CD4-positive, alpha-beta T cell (primary cell): ENCODE data around the gene PDE4B. TPM values are rescaled to one million over a fixed set of nuclear protein-coding genes. Genes with fewer than 3 reads are reported as not detected.

Experiments used
- ATAC-seq: fragments of 200-7000 bp; cut with Tn5 transposase; one replicate; pipeline ENCODE4 v1.10.0; 2022; ENCODE audit warnings: mild to moderate bottlenecking; ENCODE audit not compliant: poor library complexity
- CTCF ChIA-PET: fragments of 350-600 bp; sonication (Branson Sonifier 250); formaldehyde crosslinking; loops from one replicate; lab custom pipeline; 2021; ENCODE audit warnings: antibody characterized with exemption, inconsistent platforms; lab: Charles Lee
- POLR2A ChIA-PET: fragments of 350-600 bp; sonication (Branson Sonifier 250); formaldehyde crosslinking; loops from one replicate; lab custom pipeline; 2021; ENCODE audit warnings: antibody characterized with exemption, inconsistent platforms; lab: Charles Lee
- DNase-seq, 14 experiments: peaks; one replicate each; pipeline ENCODE4 v3.0.0-alpha.2; 2013 to 2020; ENCODE audit warnings: mixed read lengths in 2 of 14
- H3K27ac ChIP-seq, 2 donors: one replicate each; pipeline versions ENCODE4 v1.5.1 to v1.7.0; 2013; ENCODE audit warnings: low read length in 2 of 2, low read depth in 1 of 2, mild to moderate bottlenecking in 1 of 2
- H3K27me3 ChIP-seq, 2 experiments: 1 replicate in 1 of 2; 2 replicates in 1 of 2; pipeline versions ENCODE4 v1.6.1 to v1.7.0; 2013; ENCODE audit warnings: low read length in 2 of 2, control low read depth in 1 of 2, mild to moderate bottlenecking in 1 of 2, moderate library complexity in 1 of 2; ENCODE audit not compliant: insufficient read depth in 2 of 2, control insufficient read depth in 1 of 2
- H3K36me3 ChIP-seq: one replicate; pipeline ENCODE4 v1.6.1; 2013; ENCODE audit warnings: low read length, control low read depth; ENCODE audit not compliant: insufficient read depth
- H3K4me1 ChIP-seq: one replicate; pipeline ENCODE4 v1.6.1; 2013; ENCODE audit warnings: low read length, control low read depth; ENCODE audit not compliant: insufficient read depth
- H3K4me3 ChIP-seq: one replicate; pipeline ENCODE4 v1.5.1; 2013; ENCODE audit warnings: mild to moderate bottlenecking, low read length, moderate library complexity
- H3K9me3 ChIP-seq, 2 experiments: 1 replicate in 1 of 2; 2 replicates in 1 of 2; pipeline versions ENCODE4 v1.6.1 to v1.7.0; 2013; ENCODE audit warnings: low read length in 2 of 2, mild to moderate bottlenecking in 2 of 2, control low read depth in 1 of 2, moderate library complexity in 1 of 2; ENCODE audit not compliant: control insufficient read depth in 1 of 2, insufficient read depth in 1 of 2
- H3K27ac Mint-ChIP-seq: one replicate; pipeline ENCODE4 v1.8.0; 2020; ENCODE audit warnings: mixed read lengths
- H3K27me3 Mint-ChIP-seq: one replicate; pipeline ENCODE4 v1.8.0; 2021; ENCODE audit warnings: mixed read lengths
- H3K36me3 Mint-ChIP-seq: one replicate; pipeline ENCODE4 v1.8.0; 2021; ENCODE audit warnings: low read depth, mixed read lengths
- H3K4me1 Mint-ChIP-seq: one replicate; pipeline ENCODE4 v1.8.0; 2021; ENCODE audit warnings: low read depth, mixed read lengths
- H3K4me3 Mint-ChIP-seq: one replicate; pipeline ENCODE4 v1.8.0; 2020; ENCODE audit warnings: mild to moderate bottlenecking, mixed read lengths
- H3K9me3 Mint-ChIP-seq: one replicate; pipeline ENCODE4 v1.8.0; 2020; ENCODE audit warnings: mixed read lengths
- intact Hi-C, 2 experiments: fragments of 100-400 bp; cut with DNase I in 1 of 2; cut with micrococcal nuclease in 1 of 2; formaldehyde crosslinking; loops; one replicate each; pipeline versions ENCODE4 v1.15.1 to v1.9.0; 2023 to 2025; cut with DNase I, micrococcal nuclease
- total RNA-seq, 174 experiments: library from RNA in 2 of 174; stranded (reverse) in 2 of 174; gene quantifications; one replicate each; pipeline ENCODE4 v1.2.3 and lab custom pipeline; 2021 to 2026
- TF ChIP-seq, protein P1 (sequence below): fragments of 200-600 bp; IDR thresholded peaks from one replicate; pipeline ENCODE4 v1.8.0; 2022; ENCODE audit warnings: antibody characterized with exemption, mild to moderate bottlenecking

Gene PDE4B
- total RNA-seq, 2 experiments from 2014 or later, result 155 to 159 TPM

GRCh38 chr1:66341446-66342089, 548.9 kb downstream of the PDE4B start:
- ChIA-PET POLR2A (interaction anchor here (1.0 to 2.1 kb wide), 6 partner anchors 9 to 67 kb away, joined by 3 to 9 read pairs (median 4); no protein-coding TSS in a partner anchor), CTCF (interaction anchor here (1.5 kb wide), 2 partner anchors 12 to 59 kb away, joined by 6 to 8 read pairs; no protein-coding TSS in a partner anchor)
- H3K4me3 Mint-ChIP-seq, result peak overlapping the region; percentile 9
- TF ChIP-seq, protein P1, sequence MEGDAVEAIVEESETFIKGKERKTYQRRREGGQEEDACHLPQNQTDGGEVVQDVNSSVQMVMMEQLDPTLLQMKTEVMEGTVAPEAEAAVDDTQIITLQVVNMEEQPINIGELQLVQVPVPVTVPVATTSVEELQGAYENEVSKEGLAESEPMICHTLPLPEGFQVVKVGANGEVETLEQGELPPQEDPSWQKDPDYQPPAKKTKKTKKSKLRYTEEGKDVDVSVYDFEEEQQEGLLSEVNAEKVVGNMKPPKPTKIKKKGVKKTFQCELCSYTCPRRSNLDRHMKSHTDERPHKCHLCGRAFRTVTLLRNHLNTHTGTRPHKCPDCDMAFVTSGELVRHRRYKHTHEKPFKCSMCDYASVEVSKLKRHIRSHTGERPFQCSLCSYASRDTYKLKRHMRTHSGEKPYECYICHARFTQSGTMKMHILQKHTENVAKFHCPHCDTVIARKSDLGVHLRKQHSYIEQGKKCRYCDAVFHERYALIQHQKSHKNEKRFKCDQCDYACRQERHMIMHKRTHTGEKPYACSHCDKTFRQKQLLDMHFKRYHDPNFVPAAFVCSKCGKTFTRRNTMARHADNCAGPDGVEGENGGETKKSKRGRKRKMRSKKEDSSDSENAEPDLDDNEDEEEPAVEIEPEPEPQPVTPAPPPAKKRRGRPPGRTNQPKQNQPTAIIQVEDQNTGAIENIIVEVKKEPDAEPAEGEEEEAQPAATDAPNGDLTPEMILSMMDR, result no peak
- peaks cover 49% of the 10 kb centered on the region for H3K4me1 ChIP-seq
- DNase-seq (no peak), ATAC-seq (no peak)
- no peaks in the 10 kb centered on the region for H3K27me3 ChIP-seq
- H3K9me3 Mint-ChIP-seq, result no peaks in the 10 kb centered on the region
- intact Hi-C loops, result loop anchor here in 1 of 2 experiments (10.0 kb wide), 1 partner anchor 1343 kb away; the partner anchor contains the start of gene GADD45A
- H3K4me1 Mint-ChIP-seq, result peaks cover 85% of the 10 kb centered on the region
- H3K36me3 Mint-ChIP-seq, result peaks cover 43% of the 10 kb centered on the region
- H3K36me3 ChIP-seq, result peaks cover 14% of the 10 kb centered on the region
- H3K27ac Mint-ChIP-seq, result peak overlapping the region; percentile 7
- H3K4me3 ChIP-seq, result no peak overlapping the region
- no peak overlapping the region for H3K27ac ChIP-seq
- H3K9me3 ChIP-seq, result no peaks in the 10 kb centered on the region
- no peaks in the 10 kb centered on the region for H3K27me3 Mint-ChIP-seq

DNA sequence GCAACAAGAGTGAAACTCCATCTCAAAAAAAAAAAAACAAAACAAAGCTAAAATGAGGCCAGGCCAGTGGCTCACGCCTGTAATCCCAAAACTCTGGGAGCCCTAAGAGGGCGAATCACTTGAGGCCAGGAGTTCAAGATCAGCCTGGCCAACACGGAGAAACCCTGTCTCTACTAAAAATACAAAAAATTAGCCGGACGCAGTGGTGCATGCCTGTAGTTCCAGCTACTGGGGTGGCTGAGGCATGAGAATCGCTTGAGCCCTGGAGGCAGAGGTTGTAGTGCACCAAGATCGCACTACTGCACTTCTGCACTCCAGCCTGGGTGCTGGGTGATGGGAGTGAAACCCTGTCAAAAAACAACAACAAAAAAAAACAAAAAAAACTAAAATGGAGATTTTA, 550.0 kb downstream of the PDE4B start:
- H3K9me3 ChIP-seq, result no peaks in the 10 kb centered on the region
- DNase-seq, result peak in 1 of 14 experiments; percentile 48
- H3K4me3 ChIP-seq, result no peak overlapping the region
- H3K27me3 ChIP-seq, result no peaks in the 10 kb centered on the region
- Mint-ChIP-seq H3K4me1 (peaks cover 85% of the 10 kb centered on the region), H3K36me3 (peaks cover 39% of the 10 kb centered on the region), H3K27me3 (no peaks in the 10 kb centered on the region), H3K27ac (peak overlapping the region; percentile 10), H3K9me3 (no peaks in the 10 kb centered on the region), H3K4me3 (peak overlapping the region; percentile 28)
- H3K4me1 ChIP-seq, result peaks cover 45% of the 10 kb centered on the region
- intact Hi-C loops, result loop anchor here in 1 of 2 experiments (10.0 kb wide), 1 partner anchor 1342 kb away; the partner anchor contains the start of gene GADD45A
- TF ChIP-seq, protein P1, result no peak
- no peak overlapping the region for H3K27ac ChIP-seq
- ATAC-seq, result peak; percentile 33
- ChIA-PET POLR2A (interaction anchor here (0.7 to 11.9 kb wide), 7 partner anchors 8 to 68 kb away, joined by 3 to 167 read pairs (median 4); no protein-coding TSS in a partner anchor), CTCF (interaction anchor here (1.0 to 2.4 kb wide), 5 partner anchors 9 to 104 kb away, joined by 6 to 8 read pairs (median 6); no protein-coding TSS in a partner anchor)
- H3K36me3 ChIP-seq, result peaks cover 11% of the 10 kb centered on the region

DNA sequence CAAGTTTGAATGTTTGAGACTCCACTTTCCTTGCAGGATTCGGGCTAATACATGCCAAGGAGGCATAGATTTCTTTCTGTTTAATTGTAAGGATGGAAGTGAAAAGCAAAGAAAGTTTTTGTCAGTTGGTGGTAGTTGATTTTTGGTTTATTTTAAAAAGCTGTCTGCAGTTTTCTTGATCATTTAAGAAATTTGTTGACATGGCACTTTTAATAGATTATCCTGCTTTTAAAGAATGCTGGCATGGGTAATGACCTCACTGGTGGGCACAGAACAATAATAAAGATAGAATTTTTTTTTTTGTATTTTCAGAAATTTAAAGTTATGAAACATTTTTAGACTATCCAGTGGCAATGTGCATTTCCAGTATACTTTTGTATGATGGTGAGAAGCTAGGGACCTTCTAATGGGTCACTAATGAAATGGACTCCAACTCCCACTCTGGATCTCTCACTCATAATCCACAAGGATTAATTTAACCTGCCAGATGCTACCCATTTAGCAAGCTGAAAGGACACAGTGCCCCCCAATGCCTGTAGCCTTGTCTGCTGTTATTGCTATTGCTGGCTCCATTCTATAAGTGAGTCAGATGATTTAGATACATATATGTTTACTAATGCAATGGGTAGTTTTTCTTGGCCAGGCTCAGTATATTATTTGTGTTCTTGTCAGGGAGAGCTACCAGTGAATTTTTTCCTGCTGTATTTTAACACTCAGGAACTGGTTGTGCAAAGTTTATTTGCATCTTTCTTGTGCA, 551.1 kb downstream of the PDE4B start:
- no peaks in the 10 kb centered on the region for H3K9me3 ChIP-seq
- Mint-ChIP-seq H3K27me3 (no peaks in the 10 kb centered on the region), H3K9me3 (no peaks in the 10 kb centered on the region), H3K4me3 (peak overlapping the region; percentile 52), H3K36me3 (peaks cover 39% of the 10 kb centered on the region), H3K4me1 (peaks cover 85% of the 10 kb centered on the region), H3K27ac (peak overlapping the region; percentile 10)
- peaks cover 10% of the 10 kb centered on the region for H3K36me3 ChIP-seq
- no peaks in the 10 kb centered on the region for H3K27me3 ChIP-seq
- no peak overlapping the region for H3K4me3 ChIP-seq
- intact Hi-C loops, result loop anchor here in 1 of 2 experiments (10.0 kb wide), 1 partner anchor 1341 kb away; the partner anchor contains the start of gene GADD45A
- CTCF ChIA-PET, result interaction anchor here (1.2 to 4.6 kb wide), 6 partner anchors 7 to 103 kb away, joined by 4 to 25 read pairs (median 7); no protein-coding TSS in a partner anchor
- ATAC-seq (no peak), DNase-seq (no peak)
- POLR2A ChIA-PET, result interaction anchor here (0.9 to 11.9 kb wide), 7 partner anchors 9 to 101 kb away, joined by 3 to 167 read pairs (median 5); no protein-coding TSS in a partner anchor
- TF ChIP-seq, protein P1, result no peak
- H3K4me1 ChIP-seq, result peaks cover 38% of the 10 kb centered on the region
- H3K27ac ChIP-seq, result no peak overlapping the region
